Neuron (in vitro differentiated cells): ENCODE data around the gene NAB2.
A peak's percentile ranks its signal among the peaks of the same experiment; 100 is the strongest.
"Not testable (repeated sequence)": the region's sequence is repeated elsewhere in the genome, so short reads cannot be mapped to it uniquely, and the experiment has no call there.

Experiments
- H2AFZ ChIP-seq: one replicate; pipeline ENCODE4 v1.6.1; 2013; ENCODE audit warnings: low read depth, mild to moderate bottlenecking, inconsistent platforms, low read length, moderate library complexity
- H3K27me3 ChIP-seq: one replicate; pipeline ENCODE4 v1.6.1; 2013; ENCODE audit warnings: low read length; ENCODE audit not compliant: insufficient read depth
- H3K36me3 ChIP-seq: one replicate; pipeline ENCODE4 v1.6.1; 2013; ENCODE audit warnings: low read length; ENCODE audit not compliant: insufficient read depth
- H3K4me1 ChIP-seq: one replicate; pipeline ENCODE4 v1.6.1; 2013; ENCODE audit warnings: low read length; ENCODE audit not compliant: insufficient read depth
- H3K4me3 ChIP-seq: 2 replicates; pipeline ENCODE4 v1.5.1; 2013; ENCODE audit warnings: mild to moderate bottlenecking, low read length, moderate library complexity
- H3K9me3 ChIP-seq: one replicate; pipeline ENCODE4 v1.6.1; 2013; ENCODE audit warnings: low read length

The NAB2 gene

DNA sequence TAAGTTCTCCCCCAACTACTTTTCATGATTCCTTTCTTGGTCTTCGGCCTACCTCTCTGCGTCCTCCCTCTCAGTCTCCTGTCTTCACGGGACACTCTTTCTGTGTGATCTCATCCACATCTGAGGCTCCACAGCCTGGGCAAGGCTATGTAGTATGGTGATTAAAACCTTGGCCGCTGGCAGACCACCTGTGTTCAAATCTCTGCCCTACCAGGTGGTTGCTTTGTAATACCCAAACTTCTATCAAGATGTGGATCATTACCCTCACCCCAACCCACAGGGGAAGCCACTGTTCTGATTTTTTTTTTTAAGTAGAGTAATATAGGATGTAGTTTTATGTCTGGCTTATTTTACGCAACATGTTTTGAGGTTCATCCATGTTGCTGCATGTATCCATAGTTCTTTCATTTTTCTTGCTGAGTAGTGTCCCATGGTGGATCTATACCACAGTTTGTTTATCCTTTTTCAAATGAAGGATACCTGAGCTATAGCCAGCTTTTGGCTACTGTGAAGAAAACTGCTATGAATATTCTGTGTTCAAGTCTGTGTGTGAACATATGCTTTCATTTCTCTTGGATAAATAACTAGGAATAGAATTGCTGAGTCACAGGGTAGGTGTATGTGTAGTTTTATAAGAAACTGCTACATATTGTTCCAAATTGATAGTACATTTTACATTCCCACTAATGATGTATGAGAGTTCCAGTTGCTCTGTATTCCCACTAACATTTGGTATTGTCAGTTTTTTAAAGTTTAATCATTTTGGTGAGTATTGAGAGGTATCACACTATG lies 30.6 kb downstream of the NAB2 start:
- Histone ChIP-seq H3K9me3 (no peaks in the 10 kb centered on the region), H3K36me3 (no peaks in the 10 kb centered on the region), H3K27me3 (no peaks in the 10 kb centered on the region), H2AFZ (no peak overlapping the region), H3K4me1 (no peaks in the 10 kb centered on the region), H3K4me3 (no peak overlapping the region)

DNA sequence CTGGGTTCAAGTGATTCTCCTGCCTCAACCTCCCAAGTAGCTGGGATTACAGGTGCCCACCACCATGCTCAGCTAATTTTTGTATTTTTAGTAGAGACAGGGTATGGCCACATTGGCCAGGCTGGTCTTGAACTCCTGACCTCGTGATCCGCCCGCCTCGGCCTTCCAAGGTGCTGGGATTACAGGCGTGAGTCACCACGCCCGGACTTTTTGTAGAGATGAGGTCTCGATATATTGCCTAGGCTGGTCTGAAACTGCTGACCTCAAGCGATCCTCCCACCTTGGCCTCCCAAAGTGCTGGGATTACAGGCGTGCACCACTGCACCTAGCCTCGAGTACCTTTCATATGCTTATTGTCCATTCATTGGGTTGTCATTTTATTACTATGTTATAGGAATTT lies 31.8 kb downstream of the NAB2 start:
- H3K4me1 ChIP-seq, H3K27me3 ChIP-seq, H3K9me3 ChIP-seq, H3K36me3 ChIP-seq, H3K4me3 ChIP-seq, H2AFZ ChIP-seq: not testable (repeated sequence)

DNA sequence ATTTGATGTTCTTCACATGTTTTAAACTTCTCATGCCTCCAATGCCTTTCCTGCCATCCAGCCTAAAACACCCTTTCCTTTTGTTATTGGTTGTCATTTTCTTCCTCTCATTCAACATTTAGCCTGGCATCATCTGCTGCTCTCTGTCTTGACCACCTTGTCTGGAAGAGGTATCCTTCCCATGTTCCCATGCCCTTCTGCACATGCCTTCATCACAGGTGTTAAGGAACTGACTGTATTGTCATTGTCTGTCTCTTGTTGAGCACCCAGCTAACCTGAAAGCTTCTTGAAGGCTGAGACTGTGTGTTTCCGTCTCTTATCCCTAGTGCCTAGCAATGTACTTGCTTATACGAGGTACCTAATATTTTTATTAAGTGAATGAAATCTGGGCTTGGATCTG lies 34.9 kb downstream of the NAB2 start:
- H3K36me3 ChIP-seq: no peaks in the 10 kb centered on the region
- peaks cover 11% of the 10 kb centered on the region for H3K4me1 ChIP-seq
- H3K9me3 ChIP-seq: no peaks in the 10 kb centered on the region
- H3K27me3 ChIP-seq: no peaks in the 10 kb centered on the region
- no peak overlapping the region for H3K4me3 ChIP-seq
- no peak overlapping the region for H2AFZ ChIP-seq

DNA sequence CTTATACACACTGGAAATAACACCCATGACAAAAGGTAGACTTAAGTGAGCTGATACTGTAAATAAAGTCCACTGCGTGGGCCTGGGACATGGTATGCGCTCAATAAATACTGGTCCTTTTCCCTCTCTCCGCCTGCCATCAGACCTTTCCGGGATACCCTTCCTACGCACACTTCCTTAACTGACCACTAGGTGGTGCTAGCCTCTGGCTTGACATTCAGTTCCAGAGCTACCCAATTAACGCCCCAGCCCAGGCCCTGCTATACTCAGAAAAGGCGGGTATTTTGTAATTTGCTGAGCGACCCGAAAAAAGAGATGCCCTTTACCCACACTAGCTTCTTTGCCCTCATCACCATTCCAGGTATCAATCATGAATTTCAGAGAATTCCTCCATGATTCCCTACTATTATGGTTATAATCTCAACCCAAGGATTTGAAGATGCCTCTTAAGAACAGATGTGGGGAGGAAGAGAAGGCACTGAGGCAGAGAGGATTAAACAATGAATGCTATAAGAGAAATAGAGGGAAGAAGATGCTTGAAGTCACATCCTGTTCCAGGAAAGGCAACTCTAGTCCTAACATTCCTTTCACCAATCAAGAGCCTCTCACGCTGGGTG lies 35.5 kb downstream of the NAB2 start:
- no peaks in the 10 kb centered on the region for H3K36me3 ChIP-seq
- no peak overlapping the region for H3K4me3 ChIP-seq
- no peaks in the 10 kb centered on the region for H3K27me3 ChIP-seq

GRCh38 chr12:57126061-57126460 lies 37.1 kb downstream of the NAB2 start:
- H3K4me1 ChIP-seq: peaks cover 28% of the 10 kb centered on the region
- no peaks in the 10 kb centered on the region for H3K9me3 ChIP-seq

More for the DNA sequence above, 35.5 kb downstream of the NAB2 start:
- peaks cover 11% of the 10 kb centered on the region for H3K4me1 ChIP-seq
- H2AFZ ChIP-seq: no peak overlapping the region
- H3K9me3 ChIP-seq: no peaks in the 10 kb centered on the region

DNA sequence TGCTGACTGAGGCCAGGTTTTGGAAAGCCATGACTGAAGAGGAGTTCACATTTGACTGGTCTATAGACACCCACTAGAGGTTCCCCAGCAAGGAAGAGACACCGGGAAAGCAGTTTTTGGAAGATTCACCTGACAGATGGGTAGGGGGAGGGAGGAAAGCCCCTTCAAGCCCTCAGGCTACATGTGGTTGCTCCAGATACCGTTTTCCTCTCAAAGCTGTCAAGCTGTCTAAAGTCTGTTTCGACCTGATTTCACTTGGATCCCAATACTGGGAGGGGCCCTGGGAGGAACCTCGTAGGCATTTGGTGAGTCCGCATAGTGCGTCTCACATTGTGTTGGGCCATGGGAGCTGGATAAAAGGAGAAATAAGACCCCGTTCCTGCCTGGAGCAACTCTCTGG lies 37.6 kb downstream of the NAB2 start:
- Histone ChIP-seq H3K9me3 (no peaks in the 10 kb centered on the region), H3K4me3 (peak overlapping the region; percentile 93)

More at GRCh38 chr12:57126061-57126460, 37.1 kb downstream of the NAB2 start:
- H3K27me3 ChIP-seq: no peaks in the 10 kb centered on the region
- no peak overlapping the region for H2AFZ ChIP-seq
- no peak overlapping the region for H3K4me3 ChIP-seq
- no peaks in the 10 kb centered on the region for H3K36me3 ChIP-seq

GRCh38 chr12:57127101-57127725 lies 38.3 kb downstream of the NAB2 start:
- Histone ChIP-seq H3K4me3 (peak overlapping the region; percentile 93), H3K36me3 (peaks cover 2% of the 10 kb centered on the region), H3K27me3 (no peaks in the 10 kb centered on the region), H2AFZ (peak overlapping the region; percentile 79), H3K4me1 (peaks cover 40% of the 10 kb centered on the region), H3K9me3 (no peaks in the 10 kb centered on the region)

More for the DNA sequence above, 37.6 kb downstream of the NAB2 start:
- Histone ChIP-seq H3K36me3 (peaks cover 2% of the 10 kb centered on the region), H3K27me3 (no peaks in the 10 kb centered on the region), H2AFZ (no peak overlapping the region), H3K4me1 (peaks cover 33% of the 10 kb centered on the region)

DNA sequence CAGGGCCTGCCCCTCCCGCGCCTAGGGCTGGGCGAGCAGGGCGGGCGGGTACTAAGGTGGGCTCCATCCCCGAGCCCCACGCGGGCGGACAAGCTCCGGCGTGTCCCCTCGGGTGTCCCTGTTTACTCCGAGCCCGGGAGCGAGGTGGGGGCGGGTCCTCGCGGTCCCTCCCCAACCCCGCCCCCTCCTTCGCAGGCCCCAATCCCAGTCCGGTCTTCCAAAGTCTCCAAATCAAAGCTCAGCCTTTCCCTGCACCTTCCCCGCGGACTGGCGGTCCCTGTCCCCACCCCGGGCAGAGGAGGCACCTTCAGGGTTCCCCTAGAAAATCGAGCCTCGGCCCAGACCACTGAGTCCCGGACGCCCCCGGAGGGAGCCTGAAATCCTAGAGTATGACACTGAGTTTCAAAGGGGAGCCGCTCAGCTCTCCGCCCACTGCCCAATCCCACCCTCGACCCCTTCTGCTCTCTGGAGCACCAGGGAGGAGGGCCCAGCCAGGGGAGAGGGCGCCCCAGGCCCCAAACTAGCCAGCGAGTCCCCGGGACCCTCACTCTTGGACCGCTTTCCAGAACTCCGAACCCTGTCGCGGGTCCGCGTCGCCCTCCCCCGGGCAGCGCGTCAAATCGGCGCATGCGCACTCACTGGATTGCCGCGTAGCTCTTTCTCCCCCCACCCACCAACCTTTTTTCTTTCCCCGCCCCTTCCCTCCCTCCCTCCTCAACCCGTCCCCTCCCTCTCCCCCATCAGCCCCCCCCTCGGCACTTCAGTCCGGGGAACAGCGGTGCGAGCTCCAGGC lies 39.0 kb downstream of the NAB2 start, which contains the start of gene LRP1:
TSS of gene LRP1 (plus strand) at position 758 of the 793 bp plus-strand sequence. CDS start 482 bp downstream, outside the sequence.
- H2AFZ ChIP-seq: peak within 1 kb of the TSS; percentile 79
- peaks cover 2% of the 10 kb centered on the region for H3K36me3 ChIP-seq
- no peaks in the 10 kb centered on the region for H3K9me3 ChIP-seq
- H3K4me1 ChIP-seq: peaks cover 47% of the 10 kb centered on the region
- no peaks in the 10 kb centered on the region for H3K27me3 ChIP-seq
- H3K4me3 ChIP-seq: peak within 1 kb of the TSS; percentile 93

DNA sequence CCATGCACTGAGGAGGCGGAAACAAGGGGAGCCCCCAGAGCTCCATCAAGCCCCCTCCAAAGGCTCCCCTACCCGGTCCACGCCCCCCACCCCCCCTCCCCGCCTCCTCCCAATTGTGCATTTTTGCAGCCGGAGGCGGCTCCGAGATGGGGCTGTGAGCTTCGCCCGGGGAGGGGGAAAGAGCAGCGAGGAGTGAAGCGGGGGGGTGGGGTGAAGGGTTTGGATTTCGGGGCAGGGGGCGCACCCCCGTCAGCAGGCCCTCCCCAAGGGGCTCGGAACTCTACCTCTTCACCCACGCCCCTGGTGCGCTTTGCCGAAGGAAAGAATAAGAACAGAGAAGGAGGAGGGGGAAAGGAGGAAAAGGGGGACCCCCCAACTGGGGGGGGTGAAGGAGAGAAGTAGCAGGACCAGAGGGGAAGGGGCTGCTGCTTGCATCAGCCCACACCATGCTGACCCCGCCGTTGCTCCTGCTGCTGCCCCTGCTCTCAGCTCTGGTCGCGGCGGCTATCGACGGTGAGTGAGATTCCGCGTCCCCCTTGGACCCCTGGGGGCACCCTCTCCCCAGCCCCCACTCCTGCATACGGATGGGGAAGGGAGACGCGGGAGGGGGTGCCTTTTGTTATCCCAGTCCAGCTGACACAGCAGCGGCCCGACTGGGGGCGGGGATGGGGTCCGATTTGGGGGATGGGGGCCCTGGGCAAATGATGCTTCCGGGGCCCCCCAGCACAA lies 39.8 kb downstream of the NAB2 start:
- no peaks in the 10 kb centered on the region for H3K9me3 ChIP-seq

DNA sequence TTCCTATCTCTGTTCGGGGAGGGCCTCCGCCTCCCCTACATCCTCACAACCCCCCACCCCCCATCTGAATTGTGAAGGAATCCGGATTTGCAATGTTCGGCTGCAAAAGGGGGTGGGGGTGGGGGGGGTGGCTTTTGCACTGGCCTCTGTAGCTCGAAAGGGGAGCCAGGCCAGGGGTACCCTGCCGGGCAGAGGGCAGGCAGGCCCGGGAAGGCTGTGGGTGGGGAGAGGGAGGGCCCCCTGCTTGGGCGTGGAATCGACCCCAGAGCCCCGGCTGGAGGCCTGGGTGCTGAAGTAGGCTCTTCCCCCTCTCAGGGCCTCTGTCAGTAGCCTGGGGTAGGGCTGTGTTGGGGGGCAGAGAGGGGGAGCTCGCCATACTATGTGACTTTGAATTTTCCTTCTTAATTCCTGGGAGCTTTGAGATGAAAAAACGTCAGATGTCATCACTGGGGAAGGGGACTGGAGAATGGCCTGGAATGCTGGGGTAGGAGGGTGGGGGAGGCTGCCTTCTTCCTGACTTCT lies 40.5 kb downstream of the NAB2 start:
- Histone ChIP-seq H2AFZ (no peak overlapping the region), H3K4me3 (peak overlapping the region; percentile 93), H3K4me1 (peaks cover 61% of the 10 kb centered on the region), H3K9me3 (no peaks in the 10 kb centered on the region), H3K36me3 (peaks cover 2% of the 10 kb centered on the region), H3K27me3 (no peaks in the 10 kb centered on the region)

More for the DNA sequence above, 39.8 kb downstream of the NAB2 start:
- H3K36me3 ChIP-seq: peaks cover 2% of the 10 kb centered on the region
- H2AFZ ChIP-seq: no peak overlapping the region
- no peaks in the 10 kb centered on the region for H3K27me3 ChIP-seq
- H3K4me3 ChIP-seq: peak overlapping the region; percentile 93
- peaks cover 54% of the 10 kb centered on the region for H3K4me1 ChIP-seq

- Histone ChIP-seq H3K36me3 (peaks cover 2% of the 10 kb centered on the region), H3K4me1 (peaks cover 63% of the 10 kb centered on the region), H3K27me3 (no peaks in the 10 kb centered on the region), H3K9me3 (no peaks in the 10 kb centered on the region), H2AFZ (no peak overlapping the region), H3K4me3 (peak overlapping the region; percentile 93)
Observed at GRCh38 chr12:57129889-57130288, 41.0 kb downstream of the NAB2 start.

DNA sequence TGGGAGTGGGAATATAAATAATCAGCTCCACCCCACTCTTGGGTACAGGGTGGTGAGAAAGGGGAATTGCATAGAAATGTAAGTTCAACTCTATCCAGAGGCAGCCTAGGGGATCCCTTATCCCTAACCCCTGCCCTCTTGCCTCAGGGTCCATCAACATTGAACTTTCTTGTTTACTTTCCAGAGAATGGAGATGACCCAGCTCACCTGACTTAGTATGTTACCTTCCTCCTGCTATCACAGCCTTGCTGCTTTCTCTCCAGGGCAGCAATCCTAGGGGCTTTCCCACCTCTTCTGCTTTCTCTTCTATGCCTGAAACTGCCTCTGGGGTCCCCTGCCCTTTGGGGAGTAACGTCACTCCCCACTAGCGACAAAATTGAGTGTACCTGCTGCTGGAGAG lies 42.0 kb downstream of the NAB2 start:
- H3K36me3 ChIP-seq: peaks cover 2% of the 10 kb centered on the region
- H3K4me3 ChIP-seq: no peak overlapping the region
- H2AFZ ChIP-seq: no peak overlapping the region
- peaks cover 73% of the 10 kb centered on the region for H3K4me1 ChIP-seq
- no peaks in the 10 kb centered on the region for H3K9me3 ChIP-seq
- no peaks in the 10 kb centered on the region for H3K27me3 ChIP-seq
